WTC11 (cell line): ENCODE results near the gene NELFA.

ENCODE experiments used
- ATF1 ChIP-seq: sonication (generic); formaldehyde crosslinking; IDR thresholded peaks from 2 replicates; pipeline ENCODE4 v1.8.1; 2023; ENCODE audit warnings: mild to moderate bottlenecking, moderate library complexity, missing genetic modification reagents
- CBFB ChIP-seq: sonication (generic); formaldehyde crosslinking; IDR thresholded peaks from 2 replicates; pipeline ENCODE4 v1.8.1; 2022; ENCODE audit warnings: mild to moderate bottlenecking, low read depth, missing genetic modification reagents
- CTCF ChIP-seq: fragments of 200-600 bp; IDR thresholded peaks from 2 replicates; pipeline ENCODE4 v1.8.0; 2022; ENCODE audit warnings: antibody characterized with exemption
- E2F4 ChIP-seq: sonication (generic); formaldehyde crosslinking; IDR thresholded peaks from 2 replicates; pipeline ENCODE4 v1.8.1; 2022; ENCODE audit warnings: low read depth, mild to moderate bottlenecking, moderate library complexity, missing genetic modification reagents, borderline replicate concordance
- USF2 ChIP-seq: sonication (generic); formaldehyde crosslinking; IDR thresholded peaks from 2 replicates; pipeline ENCODE4 v1.8.1; 2023; ENCODE audit warnings: mild to moderate bottlenecking, missing genetic modification reagents, moderate library complexity

GRCh38 chr4:1961038-1961437 is 47.7 kb downstream of the NELFA start:
- TF ChIP-seq CTCF, result no peak
- TF ChIP-seq USF2, result no peak
- TF ChIP-seq ATF1 (CRISPR knock-in tag), result no peak
- no peak for TF ChIP-seq E2F4 (CRISPR knock-in tag)
- TF ChIP-seq CBFB (CRISPR knock-in tag), result no peak
